ENCODE measurements around the gene THAP3.

The THAP3 gene

GRCh38 chr1:6624710-6625583, at the start of gene THAP3:
Gene THAP3, plus strand, starts transcription at chr1:6624868. Its CDS starts 351 bp downstream, at chr1:6625219.
- peak within 1 kb of the TSS; percentile 88 to 96 (median 96) for H3K27ac Mint-ChIP-seq
- peaks cover 55% of the 10 kb centered on the region for H3K36me3 Mint-ChIP-seq (ENCODE audit: low read depth)
- no peaks in the 10 kb centered on the region for H3K27me3 Mint-ChIP-seq (ENCODE audit: low read depth)
- H3K9me3 Mint-ChIP-seq: no peaks in the 10 kb centered on the region
- peak in 1 of 3 experiments; percentile 36 for TF ChIP-seq CTCF (IDR thresholded peaks at IDR 0.05; ENCODE audit: unreplicated experiment in 3 of 3)
- peak within 1 kb of the TSS; percentile 91 to 98 (median 98) for H3K4me3 Mint-ChIP-seq
- H3K4me1 Mint-ChIP-seq: peaks cover 26% of the 10 kb centered on the region

GRCh38 chr1:6577831-6578525, 46.7 kb upstream of the THAP3 start:
- H3K27ac Mint-ChIP-seq: no peak overlapping the region
- H3K9me3 Mint-ChIP-seq: no peaks in the 10 kb centered on the region
- TF ChIP-seq CTCF (IDR thresholded peaks at IDR 0.05; ENCODE audit: unreplicated experiment in 3 of 3): no peak
- H3K4me3 Mint-ChIP-seq: peak overlapping the region; percentile 41 to 62 (median 56)
- H3K4me1 Mint-ChIP-seq: peaks cover 27% of the 10 kb centered on the region
- no peaks in the 10 kb centered on the region for H3K27me3 Mint-ChIP-seq (ENCODE audit: low read depth)
- H3K36me3 Mint-ChIP-seq (ENCODE audit: low read depth): no peaks in the 10 kb centered on the region

GRCh38 chr1:6578624-6579373, 45.9 kb upstream of the THAP3 start:
- TF ChIP-seq CTCF (IDR thresholded peaks at IDR 0.05; ENCODE audit: unreplicated experiment in 3 of 3): no peak
- Mint-ChIP-seq H3K9me3 (no peaks in the 10 kb centered on the region), H3K4me3 (peak overlapping the region; percentile 94 to 97 (median 95)), H3K36me3 (ENCODE audit: low read depth) (no peaks in the 10 kb centered on the region), H3K27ac (peak overlapping the region in 2 of 3 experiments; percentile 95 to 97), H3K27me3 (ENCODE audit: low read depth) (no peaks in the 10 kb centered on the region), H3K4me1 (peaks cover 27% of the 10 kb centered on the region)

GRCh38 chr1:6579374-6580118, 45.1 kb upstream of the THAP3 start, which contains the start of gene ZBTB48:
Gene ZBTB48, plus strand, starts transcription at chr1:6579994. Its CDS starts 616 bp downstream, at chr1:6580610.
- peaks cover 2% of the 10 kb centered on the region for H3K36me3 Mint-ChIP-seq (ENCODE audit: low read depth)
- no peaks in the 10 kb centered on the region for H3K27me3 Mint-ChIP-seq (ENCODE audit: low read depth)
- peaks cover 27% of the 10 kb centered on the region for H3K4me1 Mint-ChIP-seq

More at GRCh38 chr1:6579374-6580118, 45.1 kb upstream of the THAP3 start, which contains the start of gene ZBTB48:
- H3K9me3 Mint-ChIP-seq: no peaks in the 10 kb centered on the region
- H3K4me3 Mint-ChIP-seq: peak within 1 kb of the TSS; percentile 94 to 97 (median 95)
- no peak for TF ChIP-seq CTCF (IDR thresholded peaks at IDR 0.05; ENCODE audit: unreplicated experiment in 3 of 3)
- peak within 1 kb of the TSS; percentile 84 to 97 (median 95) for H3K27ac Mint-ChIP-seq
